Measurements from ENCODE around the gene ABHD1. TPM values are rescaled to one million over a fixed set of nuclear protein-coding genes. Genes with fewer than 3 reads are reported as not detected.
A peak's percentile ranks its signal among the peaks of the same experiment; 100 is the strongest.

Gene ABHD1
- total and polyA plus RNA-seq, 2 experiments from 2014 or later, result 0.38 to 0.55 TPM

DNA sequence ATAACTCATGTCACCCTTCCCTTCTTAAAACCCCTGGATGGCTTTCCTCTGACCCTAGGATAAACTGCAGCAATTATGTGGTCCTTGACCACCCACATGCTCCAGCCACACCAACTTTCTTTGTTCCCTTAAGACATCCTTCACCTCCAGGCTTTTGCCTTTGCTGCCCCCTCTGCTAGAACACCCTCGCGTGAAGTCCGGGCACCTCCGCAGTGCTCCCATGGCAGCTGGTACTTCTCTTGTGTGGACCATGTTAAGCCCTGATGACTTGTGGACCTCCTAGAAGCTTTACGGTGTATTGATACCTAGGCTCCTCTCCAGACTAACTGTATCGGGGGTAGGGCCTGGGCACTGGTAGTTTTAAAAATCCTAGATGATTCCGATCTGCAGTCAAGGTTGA is 824 bp upstream of the ABHD1 start:
- H3K27me3 Mint-ChIP-seq (ENCODE audit: insufficient read depth, low read depth, poor library complexity), result peaks cover 52% of the 10 kb centered on the region
- H3K27ac Mint-ChIP-seq, result no peak overlapping the region
- H3K79me2 ChIP-seq (replicated peaks; ENCODE audit: insufficient read depth), result no peaks in the 10 kb centered on the region

More for the DNA sequence above, 824 bp upstream of the ABHD1 start:
- H4K20me1 ChIP-seq (replicated peaks; ENCODE audit: insufficient read depth), result no peaks in the 10 kb centered on the region
- H3K4me1 Mint-ChIP-seq, result peaks cover 20% of the 10 kb centered on the region
- H3K27ac ChIP-seq (ENCODE audit: low read depth), result no peak overlapping the region
- H3K36me3 Mint-ChIP-seq (ENCODE audit: low read depth), result no peaks in the 10 kb centered on the region; the same call in 2 of the 3 replicates
- H3K27me3 ChIP-seq (ENCODE audit: insufficient read depth), result peaks cover 63% of the 10 kb centered on the region
- no peaks in the 10 kb centered on the region for H3K36me3 ChIP-seq (ENCODE audit: insufficient read depth)
- peak overlapping the region; percentile 90 for H3K4me2 ChIP-seq
- peaks cover 9% of the 10 kb centered on the region; the same call in 1 of the 2 replicates for H3F3A ChIP-seq (replicated peaks; ENCODE audit: low read depth)
- no peaks in the 10 kb centered on the region for H3K9me3 Mint-ChIP-seq
- peak overlapping the region; percentile 70; the same call in 1 of the 2 replicates for H3K4me3 ChIP-seq
- H3K4me1 ChIP-seq (ENCODE audit: insufficient read depth), result peaks cover 20% of the 10 kb centered on the region
- DNase-seq (ENCODE audit: low spot score) (no peak), ATAC-seq (no peak)
- peak overlapping the region; percentile 98; the same call in 1 of the 2 replicates for H2AFZ ChIP-seq
- TF ChIP-seq ZNF331 (CRISPR knock-in tag; IDR thresholded peaks at IDR 0.05; ENCODE audit: low read depth), result no peak
- no peak for TF ChIP-seq POLR2AphosphoS5 (IDR thresholded peaks at IDR 0.05; ENCODE audit: low read depth)
- TF ChIP-seq, protein P1, sequence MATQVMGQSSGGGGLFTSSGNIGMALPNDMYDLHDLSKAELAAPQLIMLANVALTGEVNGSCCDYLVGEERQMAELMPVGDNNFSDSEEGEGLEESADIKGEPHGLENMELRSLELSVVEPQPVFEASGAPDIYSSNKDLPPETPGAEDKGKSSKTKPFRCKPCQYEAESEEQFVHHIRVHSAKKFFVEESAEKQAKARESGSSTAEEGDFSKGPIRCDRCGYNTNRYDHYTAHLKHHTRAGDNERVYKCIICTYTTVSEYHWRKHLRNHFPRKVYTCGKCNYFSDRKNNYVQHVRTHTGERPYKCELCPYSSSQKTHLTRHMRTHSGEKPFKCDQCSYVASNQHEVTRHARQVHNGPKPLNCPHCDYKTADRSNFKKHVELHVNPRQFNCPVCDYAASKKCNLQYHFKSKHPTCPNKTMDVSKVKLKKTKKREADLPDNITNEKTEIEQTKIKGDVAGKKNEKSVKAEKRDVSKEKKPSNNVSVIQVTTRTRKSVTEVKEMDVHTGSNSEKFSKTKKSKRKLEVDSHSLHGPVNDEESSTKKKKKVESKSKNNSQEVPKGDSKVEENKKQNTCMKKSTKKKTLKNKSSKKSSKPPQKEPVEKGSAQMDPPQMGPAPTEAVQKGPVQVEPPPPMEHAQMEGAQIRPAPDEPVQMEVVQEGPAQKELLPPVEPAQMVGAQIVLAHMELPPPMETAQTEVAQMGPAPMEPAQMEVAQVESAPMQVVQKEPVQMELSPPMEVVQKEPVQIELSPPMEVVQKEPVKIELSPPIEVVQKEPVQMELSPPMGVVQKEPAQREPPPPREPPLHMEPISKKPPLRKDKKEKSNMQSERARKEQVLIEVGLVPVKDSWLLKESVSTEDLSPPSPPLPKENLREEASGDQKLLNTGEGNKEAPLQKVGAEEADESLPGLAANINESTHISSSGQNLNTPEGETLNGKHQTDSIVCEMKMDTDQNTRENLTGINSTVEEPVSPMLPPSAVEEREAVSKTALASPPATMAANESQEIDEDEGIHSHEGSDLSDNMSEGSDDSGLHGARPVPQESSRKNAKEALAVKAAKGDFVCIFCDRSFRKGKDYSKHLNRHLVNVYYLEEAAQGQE (IDR thresholded peaks at IDR 0.05; ENCODE audit: unreplicated experiment), result no peak
- TF ChIP-seq EZH2phosphoT487 (IDR thresholded peaks at IDR 0.05; ENCODE audit: unreplicated experiment), result no peak
- TF ChIP-seq CTCF (conservative IDR thresholded peaks at IDR 0.05; ENCODE audit: low read depth in 2 of 2), result no peak
- no peak for TF ChIP-seq EZH2 (IDR thresholded peaks at IDR 0.05; ENCODE audit: low read depth, unreplicated experiment)
- TF ChIP-seq NANOG (IDR thresholded peaks at IDR 0.05; ENCODE audit: borderline replicate concordance), result no peak
- no peak for TF ChIP-seq ZNF114 (CRISPR knock-in tag; IDR thresholded peaks at IDR 0.05)
- no peak for TF ChIP-seq ETS1 (IDR thresholded peaks at IDR 0.05)
- no peak for TF ChIP-seq ZNF462 (CRISPR knock-in tag; IDR thresholded peaks at IDR 0.05)
- no peak for TF ChIP-seq STAT1 (IDR thresholded peaks at IDR 0.05; ENCODE audit: unreplicated experiment)
- no peak for TF ChIP-seq CREB1 (CRISPR knock-in tag; IDR thresholded peaks at IDR 0.05; ENCODE audit: low read depth)
- H3K9me2 ChIP-seq (ENCODE audit: insufficient read depth), result no peaks in the 10 kb centered on the region
- H3K4me3 Mint-ChIP-seq, result peak overlapping the region; percentile 85

All from GM23338 (cell line).